Keratinocyte (primary cell): ENCODE results near the gene NCBP3.

Experiments used
- EZH2 ChIP-seq: IDR thresholded peaks from one replicate; pipeline ENCODE4 v1.6.1; 2012; ENCODE audit warnings: inconsistent platforms, mild to moderate bottlenecking, low read length, moderate library complexity
- TF ChIP-seq, protein P1 (sequence below), 3 experiments: IDR thresholded peaks in 1 of 3; conservative IDR thresholded peaks in 1 of 3; optimal IDR thresholded peaks in 1 of 3; 2 replicates in 2 of 3; 3 replicates in 1 of 3; pipeline versions ENCODE3 to v1.5.1; 2011; ENCODE audit warnings: low read length in 3 of 3, mild to moderate bottlenecking in 3 of 3, moderate library complexity in 2 of 3, control low read depth in 1 of 3, inconsistent platforms in 1 of 3; ENCODE audit not compliant: insufficient read depth in 2 of 3; ENCODE audit errors: extremely low read depth in 1 of 3

DNA sequence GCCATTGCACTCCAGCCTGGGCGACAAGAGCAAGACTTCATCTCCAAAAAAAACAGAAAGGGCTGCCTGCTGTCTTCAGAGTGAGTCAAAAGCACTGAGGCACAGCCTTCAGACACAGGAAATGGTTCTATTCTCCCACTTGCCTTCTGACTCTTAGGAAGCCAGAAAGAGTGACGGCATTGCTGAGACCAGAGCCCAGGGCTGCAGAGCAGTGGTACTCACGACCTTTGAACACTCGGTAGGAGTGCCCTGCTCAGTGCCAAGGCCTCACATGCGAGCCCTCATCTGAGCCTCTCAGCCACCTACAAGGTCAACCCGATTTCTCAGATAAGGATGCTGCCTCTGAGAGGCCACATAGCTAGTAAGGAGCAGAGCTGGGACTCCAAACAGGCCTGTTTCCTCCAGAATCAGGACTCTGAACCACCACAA, 41.5 kb downstream of the NCBP3 start:
- TF ChIP-seq, protein P1, sequence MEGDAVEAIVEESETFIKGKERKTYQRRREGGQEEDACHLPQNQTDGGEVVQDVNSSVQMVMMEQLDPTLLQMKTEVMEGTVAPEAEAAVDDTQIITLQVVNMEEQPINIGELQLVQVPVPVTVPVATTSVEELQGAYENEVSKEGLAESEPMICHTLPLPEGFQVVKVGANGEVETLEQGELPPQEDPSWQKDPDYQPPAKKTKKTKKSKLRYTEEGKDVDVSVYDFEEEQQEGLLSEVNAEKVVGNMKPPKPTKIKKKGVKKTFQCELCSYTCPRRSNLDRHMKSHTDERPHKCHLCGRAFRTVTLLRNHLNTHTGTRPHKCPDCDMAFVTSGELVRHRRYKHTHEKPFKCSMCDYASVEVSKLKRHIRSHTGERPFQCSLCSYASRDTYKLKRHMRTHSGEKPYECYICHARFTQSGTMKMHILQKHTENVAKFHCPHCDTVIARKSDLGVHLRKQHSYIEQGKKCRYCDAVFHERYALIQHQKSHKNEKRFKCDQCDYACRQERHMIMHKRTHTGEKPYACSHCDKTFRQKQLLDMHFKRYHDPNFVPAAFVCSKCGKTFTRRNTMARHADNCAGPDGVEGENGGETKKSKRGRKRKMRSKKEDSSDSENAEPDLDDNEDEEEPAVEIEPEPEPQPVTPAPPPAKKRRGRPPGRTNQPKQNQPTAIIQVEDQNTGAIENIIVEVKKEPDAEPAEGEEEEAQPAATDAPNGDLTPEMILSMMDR (optimal IDR thresholded peaks at IDR 0.05 in 1 of 3, IDR thresholded peaks at IDR 0.05 in 1 of 3, conservative IDR thresholded peaks at IDR 0.05 in 1 of 3; ENCODE audit: extremely low read depth in 1 of 3, insufficient read depth in 2 of 3, low read length in 3 of 3): no peak
- TF ChIP-seq EZH2: no peak
